A673 (cell line): ENCODE data around the gene UTS2R.

Experiments used
- EZH2 ChIP-seq: fragments of 200-600 bp; sonication (generic); IDR thresholded peaks from 2 replicates; pipeline ENCODE4 v1.6.1; 2017; ENCODE audit warnings: borderline replicate concordance, low read depth, mild to moderate bottlenecking, mixed read lengths, antibody characterized with exemption, low read length; ENCODE audit not compliant: poor library complexity, severe bottlenecking
- TF ChIP-seq, protein P1 (sequence below): fragments of 300-800, 200-600 bp; sonication (generic); conservative IDR thresholded peaks from 2 replicates; pipeline ENCODE4 v1.5.1; 2017; ENCODE audit warnings: low read depth, mild to moderate bottlenecking, antibody characterized with exemption, low read length, moderate library complexity, mixed read lengths

- TF ChIP-seq, protein P1, sequence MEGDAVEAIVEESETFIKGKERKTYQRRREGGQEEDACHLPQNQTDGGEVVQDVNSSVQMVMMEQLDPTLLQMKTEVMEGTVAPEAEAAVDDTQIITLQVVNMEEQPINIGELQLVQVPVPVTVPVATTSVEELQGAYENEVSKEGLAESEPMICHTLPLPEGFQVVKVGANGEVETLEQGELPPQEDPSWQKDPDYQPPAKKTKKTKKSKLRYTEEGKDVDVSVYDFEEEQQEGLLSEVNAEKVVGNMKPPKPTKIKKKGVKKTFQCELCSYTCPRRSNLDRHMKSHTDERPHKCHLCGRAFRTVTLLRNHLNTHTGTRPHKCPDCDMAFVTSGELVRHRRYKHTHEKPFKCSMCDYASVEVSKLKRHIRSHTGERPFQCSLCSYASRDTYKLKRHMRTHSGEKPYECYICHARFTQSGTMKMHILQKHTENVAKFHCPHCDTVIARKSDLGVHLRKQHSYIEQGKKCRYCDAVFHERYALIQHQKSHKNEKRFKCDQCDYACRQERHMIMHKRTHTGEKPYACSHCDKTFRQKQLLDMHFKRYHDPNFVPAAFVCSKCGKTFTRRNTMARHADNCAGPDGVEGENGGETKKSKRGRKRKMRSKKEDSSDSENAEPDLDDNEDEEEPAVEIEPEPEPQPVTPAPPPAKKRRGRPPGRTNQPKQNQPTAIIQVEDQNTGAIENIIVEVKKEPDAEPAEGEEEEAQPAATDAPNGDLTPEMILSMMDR = no peak
- no peak for TF ChIP-seq EZH2
Observed at GRCh38 chr17:82416264-82416663, 44.7 kb downstream of the UTS2R start.
